Bronchial epithelial cell (primary cell): Measurements from ENCODE around the gene PLXNB2. TPM values are rescaled to one million over a fixed set of nuclear protein-coding genes. Genes with fewer than 3 reads are reported as not detected.
A peak's percentile ranks its signal among the peaks of the same experiment; 100 is the strongest.

Experiments used
- DNase-seq: peaks from one replicate; pipeline ENCODE4 v3.0.0-alpha.2; 2010; ENCODE audit warnings: low read depth
- FAIRE-seq: peaks from 2 replicates; lab custom pipeline; 2011; peaks lifted over from hg19 to GRCh38; lab: Jason Lieb, UNC
- H3K27me3 ChIP-seq: 2 replicates; pipeline ENCODE4 v1.5.1; 2011; ENCODE audit warnings: low read length; ENCODE audit not compliant: control insufficient read depth, insufficient read depth
- H3K36me3 ChIP-seq: 2 replicates; pipeline ENCODE4 v1.5.1; 2011; ENCODE audit warnings: low read length; ENCODE audit not compliant: control insufficient read depth, insufficient read depth
- H3K4me3 ChIP-seq: 2 replicates; pipeline ENCODE4 v1.5.1; 2011; ENCODE audit warnings: mild to moderate bottlenecking, low read depth, low read length, control low read depth
- total RNA-seq: library from RNA; depleted of rRNA; stranded (reverse); fragments of >200 nt; gene quantifications from 2 replicates; pipeline ENCODE4 v1.2.1, GENCODE V29; 2014
- TF ChIP-seq, protein P1 (sequence below): IDR thresholded peaks from 2 replicates; pipeline ENCODE4 v1.5.1; 2011; ENCODE audit warnings: mild to moderate bottlenecking, moderate library complexity, low read length, control low read depth, inconsistent platforms; ENCODE audit not compliant: insufficient read depth, severe bottlenecking

PLXNB2 gene
- total RNA-seq, 1 donor from 2014 or later = 138 TPM

GRCh38 chr22:50242406-50242949, 65.0 kb downstream of the PLXNB2 start:
- peaks cover 18% of the 10 kb centered on the region for H3K36me3 ChIP-seq
- H3K4me3 ChIP-seq = peak overlapping the region; percentile 93
- no peak for DNase-seq
- H3K27me3 ChIP-seq = no peaks in the 10 kb centered on the region
- no peak for FAIRE-seq
- TF ChIP-seq, protein P1, sequence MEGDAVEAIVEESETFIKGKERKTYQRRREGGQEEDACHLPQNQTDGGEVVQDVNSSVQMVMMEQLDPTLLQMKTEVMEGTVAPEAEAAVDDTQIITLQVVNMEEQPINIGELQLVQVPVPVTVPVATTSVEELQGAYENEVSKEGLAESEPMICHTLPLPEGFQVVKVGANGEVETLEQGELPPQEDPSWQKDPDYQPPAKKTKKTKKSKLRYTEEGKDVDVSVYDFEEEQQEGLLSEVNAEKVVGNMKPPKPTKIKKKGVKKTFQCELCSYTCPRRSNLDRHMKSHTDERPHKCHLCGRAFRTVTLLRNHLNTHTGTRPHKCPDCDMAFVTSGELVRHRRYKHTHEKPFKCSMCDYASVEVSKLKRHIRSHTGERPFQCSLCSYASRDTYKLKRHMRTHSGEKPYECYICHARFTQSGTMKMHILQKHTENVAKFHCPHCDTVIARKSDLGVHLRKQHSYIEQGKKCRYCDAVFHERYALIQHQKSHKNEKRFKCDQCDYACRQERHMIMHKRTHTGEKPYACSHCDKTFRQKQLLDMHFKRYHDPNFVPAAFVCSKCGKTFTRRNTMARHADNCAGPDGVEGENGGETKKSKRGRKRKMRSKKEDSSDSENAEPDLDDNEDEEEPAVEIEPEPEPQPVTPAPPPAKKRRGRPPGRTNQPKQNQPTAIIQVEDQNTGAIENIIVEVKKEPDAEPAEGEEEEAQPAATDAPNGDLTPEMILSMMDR = no peak

GRCh38 chr22:50238755-50239154, 68.7 kb downstream of the PLXNB2 start:
- Histone ChIP-seq H3K36me3 (peaks cover 12% of the 10 kb centered on the region), H3K4me3 (no peak overlapping the region), H3K27me3 (no peaks in the 10 kb centered on the region)
- DNase-seq (no peak), FAIRE-seq (no peak)
- TF ChIP-seq, protein P1 = no peak

DNA sequence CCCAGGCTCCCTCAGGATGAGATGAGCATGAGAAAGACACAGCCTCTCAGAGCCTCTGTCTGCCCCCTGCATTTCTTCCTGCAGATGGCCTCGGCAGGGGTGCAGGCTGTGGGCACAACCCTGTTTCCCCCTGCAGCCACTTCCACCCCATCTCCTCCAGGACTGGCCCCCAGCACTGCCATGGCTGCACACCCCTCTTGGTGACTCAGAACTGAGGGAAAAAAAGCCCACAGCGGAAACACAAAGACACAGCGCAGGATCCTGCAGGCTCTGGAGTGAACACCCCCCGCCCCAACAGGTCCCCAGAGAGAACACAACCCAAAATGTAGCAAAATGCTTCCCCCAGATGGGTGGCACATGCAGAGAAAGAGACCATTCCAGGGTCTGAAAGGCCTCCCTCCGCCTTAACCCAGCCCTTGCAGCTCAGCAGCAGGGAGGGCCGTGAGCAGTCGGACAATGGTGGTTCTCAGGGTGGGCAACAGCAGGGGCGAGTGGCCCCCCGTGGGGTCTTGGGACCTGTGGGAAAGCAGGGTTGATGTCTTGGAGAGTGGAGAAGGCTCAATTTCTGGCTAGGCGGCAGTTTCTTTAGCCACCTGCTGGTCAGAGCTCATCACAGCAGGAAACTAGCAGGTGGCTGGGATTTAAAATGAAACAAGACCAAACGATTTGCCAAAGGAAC, 70.6 kb downstream of the PLXNB2 start:
- Histone ChIP-seq H3K36me3 (peaks cover 12% of the 10 kb centered on the region), H3K4me3 (no peak overlapping the region), H3K27me3 (no peaks in the 10 kb centered on the region)
- FAIRE-seq = no peak
- TF ChIP-seq, protein P1 = peak; percentile 52
- DNase-seq = no peak

DNA sequence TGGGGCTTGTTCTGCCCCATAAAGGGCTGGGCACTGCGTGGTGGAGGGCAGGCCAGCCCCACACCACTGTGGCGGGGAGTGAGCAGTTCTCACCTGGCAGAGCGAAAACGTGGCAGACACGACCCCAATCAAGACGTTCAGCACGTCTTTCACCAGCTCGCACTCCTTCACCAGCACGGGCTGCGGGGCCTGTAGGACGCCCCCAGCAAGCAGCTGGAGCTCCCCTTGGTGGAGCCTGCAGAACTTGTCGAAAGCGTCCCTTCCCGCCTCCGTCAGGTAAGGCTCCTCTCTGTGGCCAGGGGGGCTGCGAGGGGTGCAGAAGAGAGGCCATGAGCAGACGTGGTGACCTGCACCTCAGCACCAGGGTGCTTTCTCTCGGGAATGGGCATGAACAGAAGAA, 74.2 kb downstream of the PLXNB2 start:
- Histone ChIP-seq H3K27me3 (no peaks in the 10 kb centered on the region), H3K36me3 (peaks cover 7% of the 10 kb centered on the region), H3K4me3 (no peak overlapping the region)
- TF ChIP-seq, protein P1 = no peak
- DNase-seq (no peak), FAIRE-seq (no peak)

GRCh38 chr22:50232481-50233151, 74.8 kb downstream of the PLXNB2 start:
- no peak for FAIRE-seq
- Histone ChIP-seq H3K4me3 (no peak overlapping the region), H3K36me3 (peaks cover 8% of the 10 kb centered on the region), H3K27me3 (no peaks in the 10 kb centered on the region)
- no peak for DNase-seq
- TF ChIP-seq, protein P1 = no peak
